ENCODE measurements around the gene SPOCK2. TPM values are rescaled to one million over a fixed set of nuclear protein-coding genes. Genes with fewer than 3 reads are reported as not detected.

SPOCK2 gene
- polyA plus RNA-seq, 1 of the 3 experiments (the other 2 are of a cell fraction), result 0.18 TPM

DNA sequence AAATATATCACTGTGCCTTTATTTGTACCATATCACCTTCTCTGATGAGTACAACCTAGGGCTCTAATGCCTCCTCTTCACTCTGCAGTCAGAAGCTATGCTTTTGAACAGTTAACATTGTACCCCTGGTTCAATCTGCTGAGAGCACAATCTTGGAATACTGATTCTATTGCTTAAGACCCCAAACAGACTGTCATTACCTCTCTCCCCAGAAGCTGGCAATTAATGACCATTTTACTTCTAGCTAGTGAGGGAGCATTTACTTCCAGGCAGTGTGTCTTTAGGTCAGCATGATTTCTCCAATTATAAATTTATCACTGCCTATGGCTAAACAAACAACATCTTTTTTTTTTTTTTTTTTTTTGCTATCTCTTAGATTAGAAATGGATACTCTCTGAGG, 36.0 kb upstream of the SPOCK2 start:
- Histone ChIP-seq H3K79me2 (ENCODE audit: insufficient read depth) (no peaks in the 10 kb centered on the region), H3K36me3 (replicated peaks in 1 of 2; ENCODE audit: control insufficient read depth in 1 of 2, insufficient read depth in 2 of 2, low read length in 1 of 2) (peaks cover 0 to 17% of the 10 kb centered on the region in 2 experiments), H2AFZ (ENCODE audit: low read depth) (no peak overlapping the region), H3K27me3 (ENCODE audit: insufficient read depth) (no peaks in the 10 kb centered on the region), H3K27ac (ENCODE audit: low read depth in 2 of 2, low read length in 1 of 2) (peak overlapping the region in 1 of 2 experiments; percentile 43; a peak in 1 of 4 replicates), H3K4me3 (ENCODE audit: low read depth in 2 of 2, low read length in 1 of 2) (no peak overlapping the region), H3K9me2 (no peaks in the 10 kb centered on the region), H3F3A (replicated peaks; ENCODE audit: insufficient read depth) (peaks cover 10% of the 10 kb centered on the region), H4K20me1 (ENCODE audit: insufficient read depth) (no peaks in the 10 kb centered on the region), H3K9me3 (no peaks in the 10 kb centered on the region), H3K9ac (no peak overlapping the region), H3K4me1 (ENCODE audit: control insufficient read depth in 1 of 2, insufficient read depth in 2 of 2, low read depth in 1 of 2, low read length in 1 of 2) (peaks cover 0 to 6% of the 10 kb centered on the region in 2 experiments; a peak in 2 of 4 replicates), H3K4me2 (no peak overlapping the region)
- no peak for DNase-seq
- TF ChIP-seq EP300 (IDR thresholded peaks at IDR 0.05; ENCODE audit: borderline replicate concordance in 1 of 2, low read depth in 1 of 2, low read length in 1 of 2), result no peak
- TF ChIP-seq MAX (IDR thresholded peaks at IDR 0.05; ENCODE audit: low read depth), result no peak
- no peak for TF ChIP-seq MXI1 (IDR thresholded peaks at IDR 0.05; ENCODE audit: low read depth, low read length)
- TF ChIP-seq, protein P1, sequence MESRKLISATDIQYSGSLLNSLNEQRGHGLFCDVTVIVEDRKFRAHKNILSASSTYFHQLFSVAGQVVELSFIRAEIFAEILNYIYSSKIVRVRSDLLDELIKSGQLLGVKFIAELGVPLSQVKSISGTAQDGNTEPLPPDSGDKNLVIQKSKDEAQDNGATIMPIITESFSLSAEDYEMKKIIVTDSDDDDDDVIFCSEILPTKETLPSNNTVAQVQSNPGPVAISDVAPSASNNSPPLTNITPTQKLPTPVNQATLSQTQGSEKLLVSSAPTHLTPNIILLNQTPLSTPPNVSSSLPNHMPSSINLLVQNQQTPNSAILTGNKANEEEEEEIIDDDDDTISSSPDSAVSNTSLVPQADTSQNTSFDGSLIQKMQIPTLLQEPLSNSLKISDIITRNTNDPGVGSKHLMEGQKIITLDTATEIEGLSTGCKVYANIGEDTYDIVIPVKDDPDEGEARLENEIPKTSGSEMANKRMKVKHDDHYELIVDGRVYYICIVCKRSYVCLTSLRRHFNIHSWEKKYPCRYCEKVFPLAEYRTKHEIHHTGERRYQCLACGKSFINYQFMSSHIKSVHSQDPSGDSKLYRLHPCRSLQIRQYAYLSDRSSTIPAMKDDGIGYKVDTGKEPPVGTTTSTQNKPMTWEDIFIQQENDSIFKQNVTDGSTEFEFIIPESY (IDR thresholded peaks at IDR 0.05; ENCODE audit: borderline replicate concordance, low read depth), result no peak
- TF ChIP-seq, protein P2, sequence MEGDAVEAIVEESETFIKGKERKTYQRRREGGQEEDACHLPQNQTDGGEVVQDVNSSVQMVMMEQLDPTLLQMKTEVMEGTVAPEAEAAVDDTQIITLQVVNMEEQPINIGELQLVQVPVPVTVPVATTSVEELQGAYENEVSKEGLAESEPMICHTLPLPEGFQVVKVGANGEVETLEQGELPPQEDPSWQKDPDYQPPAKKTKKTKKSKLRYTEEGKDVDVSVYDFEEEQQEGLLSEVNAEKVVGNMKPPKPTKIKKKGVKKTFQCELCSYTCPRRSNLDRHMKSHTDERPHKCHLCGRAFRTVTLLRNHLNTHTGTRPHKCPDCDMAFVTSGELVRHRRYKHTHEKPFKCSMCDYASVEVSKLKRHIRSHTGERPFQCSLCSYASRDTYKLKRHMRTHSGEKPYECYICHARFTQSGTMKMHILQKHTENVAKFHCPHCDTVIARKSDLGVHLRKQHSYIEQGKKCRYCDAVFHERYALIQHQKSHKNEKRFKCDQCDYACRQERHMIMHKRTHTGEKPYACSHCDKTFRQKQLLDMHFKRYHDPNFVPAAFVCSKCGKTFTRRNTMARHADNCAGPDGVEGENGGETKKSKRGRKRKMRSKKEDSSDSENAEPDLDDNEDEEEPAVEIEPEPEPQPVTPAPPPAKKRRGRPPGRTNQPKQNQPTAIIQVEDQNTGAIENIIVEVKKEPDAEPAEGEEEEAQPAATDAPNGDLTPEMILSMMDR (IDR thresholded peaks at IDR 0.05), result no peak
- TF ChIP-seq MEF2A (IDR thresholded peaks at IDR 0.05; ENCODE audit: borderline replicate concordance, low read depth), result no peak
- no peak for TF ChIP-seq TEAD4 (IDR thresholded peaks at IDR 0.05; ENCODE audit: borderline replicate concordance, insufficient read depth)
- no peak for TF ChIP-seq FOXM1 (IDR thresholded peaks at IDR 0.05; ENCODE audit: low read depth)
- no peak for TF ChIP-seq ELF1 (IDR thresholded peaks at IDR 0.05)
- no peak for TF ChIP-seq RXRA (IDR thresholded peaks at IDR 0.05; ENCODE audit: borderline replicate concordance, low read depth)
- TF ChIP-seq, protein P3, sequence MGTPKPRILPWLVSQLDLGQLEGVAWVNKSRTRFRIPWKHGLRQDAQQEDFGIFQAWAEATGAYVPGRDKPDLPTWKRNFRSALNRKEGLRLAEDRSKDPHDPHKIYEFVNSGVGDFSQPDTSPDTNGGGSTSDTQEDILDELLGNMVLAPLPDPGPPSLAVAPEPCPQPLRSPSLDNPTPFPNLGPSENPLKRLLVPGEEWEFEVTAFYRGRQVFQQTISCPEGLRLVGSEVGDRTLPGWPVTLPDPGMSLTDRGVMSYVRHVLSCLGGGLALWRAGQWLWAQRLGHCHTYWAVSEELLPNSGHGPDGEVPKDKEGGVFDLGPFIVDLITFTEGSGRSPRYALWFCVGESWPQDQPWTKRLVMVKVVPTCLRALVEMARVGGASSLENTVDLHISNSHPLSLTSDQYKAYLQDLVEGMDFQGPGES (IDR thresholded peaks at IDR 0.05; ENCODE audit: low read depth, low read length), result no peak
- ChIA-PET POLR2A (interaction anchor here (0.6 to 1.1 kb wide), 2 partner anchors 97 to 129 kb away, joined by 3 to 4 read pairs; no protein-coding TSS in a partner anchor), CTCF (interaction anchor here (1.1 to 2.2 kb wide), 3 partner anchors 12 to 204 kb away, joined by 4 to 6 read pairs (median 5); no protein-coding TSS in a partner anchor)

DNA sequence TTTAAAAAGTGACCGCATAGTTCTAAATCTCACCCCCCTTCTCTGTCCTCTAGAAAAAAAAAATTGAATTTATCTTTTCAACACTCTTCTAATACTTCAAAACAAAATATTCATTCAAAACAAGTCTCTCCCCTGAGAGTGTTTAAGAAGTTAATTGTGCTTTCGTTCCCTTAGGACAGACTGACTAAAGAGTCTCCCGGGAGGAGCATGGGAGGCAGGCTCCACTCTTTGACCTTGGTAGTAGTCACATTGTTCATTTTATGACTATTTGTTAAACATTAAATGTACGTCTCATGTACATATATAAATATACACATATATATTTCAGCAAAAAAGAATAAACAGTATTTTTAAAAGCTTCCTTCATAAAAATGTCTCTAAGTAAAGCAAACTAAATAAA, 35.3 kb upstream of the SPOCK2 start:
- Histone ChIP-seq H2AFZ (ENCODE audit: low read depth) (no peak overlapping the region), H3K4me2 (no peak overlapping the region), H3K36me3 (replicated peaks in 1 of 2; ENCODE audit: control insufficient read depth in 1 of 2, insufficient read depth in 2 of 2, low read length in 1 of 2) (peaks cover 0 to 23% of the 10 kb centered on the region in 2 experiments), H3K9ac (no peak overlapping the region), H4K20me1 (ENCODE audit: insufficient read depth) (no peaks in the 10 kb centered on the region), H3K27ac (ENCODE audit: low read depth in 2 of 2, low read length in 1 of 2) (no peak overlapping the region), H3K4me3 (ENCODE audit: low read depth in 2 of 2, low read length in 1 of 2) (no peak overlapping the region), H3K9me2 (no peaks in the 10 kb centered on the region), H3K79me2 (ENCODE audit: insufficient read depth) (no peaks in the 10 kb centered on the region), H3K9me3 (no peaks in the 10 kb centered on the region), H3K27me3 (ENCODE audit: insufficient read depth) (no peaks in the 10 kb centered on the region), H3F3A (replicated peaks; ENCODE audit: insufficient read depth) (peaks cover 10% of the 10 kb centered on the region), H3K4me1 (ENCODE audit: control insufficient read depth in 1 of 2, insufficient read depth in 2 of 2, low read depth in 1 of 2, low read length in 1 of 2) (peaks cover 0 to 6% of the 10 kb centered on the region in 2 experiments; a peak in 2 of 4 replicates)
- TF ChIP-seq TAF1 (IDR thresholded peaks at IDR 0.05; ENCODE audit: borderline replicate concordance, low read depth, low read length), result no peak
- no peak for TF ChIP-seq GABPA (IDR thresholded peaks at IDR 0.05; ENCODE audit: low read depth)
- TF ChIP-seq FOXM1 (IDR thresholded peaks at IDR 0.05; ENCODE audit: low read depth), result no peak
- TF ChIP-seq TCF12 (IDR thresholded peaks at IDR 0.05), result no peak
- TF ChIP-seq EP300 (IDR thresholded peaks at IDR 0.05; ENCODE audit: borderline replicate concordance in 1 of 2, low read depth in 1 of 2, low read length in 1 of 2), result no peak
- TF ChIP-seq, protein P1 (IDR thresholded peaks at IDR 0.05; ENCODE audit: borderline replicate concordance, low read depth), result no peak
- TF ChIP-seq, protein P3 (IDR thresholded peaks at IDR 0.05; ENCODE audit: low read depth, low read length), result no peak
- TF ChIP-seq, protein P4, sequence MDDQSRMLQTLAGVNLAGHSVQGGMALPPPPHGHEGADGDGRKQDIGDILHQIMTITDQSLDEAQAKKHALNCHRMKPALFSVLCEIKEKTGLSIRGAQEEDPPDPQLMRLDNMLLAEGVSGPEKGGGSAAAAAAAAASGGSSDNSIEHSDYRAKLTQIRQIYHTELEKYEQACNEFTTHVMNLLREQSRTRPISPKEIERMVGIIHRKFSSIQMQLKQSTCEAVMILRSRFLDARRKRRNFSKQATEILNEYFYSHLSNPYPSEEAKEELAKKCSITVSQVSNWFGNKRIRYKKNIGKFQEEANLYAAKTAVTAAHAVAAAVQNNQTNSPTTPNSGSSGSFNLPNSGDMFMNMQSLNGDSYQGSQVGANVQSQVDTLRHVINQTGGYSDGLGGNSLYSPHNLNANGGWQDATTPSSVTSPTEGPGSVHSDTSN (IDR thresholded peaks at IDR 0.05), result no peak
- POLR2A ChIA-PET, result interaction anchor here (0.6 kb wide), 1 partner anchor 128 kb away, joined by 3 read pairs; no protein-coding TSS in a partner anchor
- CTCF ChIA-PET, result interaction anchor here (1.1 kb wide), 1 partner anchor 34 kb away, joined by 3 read pairs; no protein-coding TSS in a partner anchor
- 89% methylated on average over 4 of the region's 4 CpGs for WGBS (ENCODE audit: low lambda C conversion rate)
- no peak for DNase-seq
